WERI-Rb-1 (cell line): Measurements from ENCODE around the gene NFIA.

Experiments
- DNase-seq: peaks from one replicate; pipeline ENCODE4 v3.0.0-alpha.2; 2020
- H3K27ac ChIP-seq: fragments of 250-450 bp; sonication (Bioruptor Pico); 2 replicates; pipeline ENCODE4 v1.5.1; 2020; ENCODE audit warnings: mild to moderate bottlenecking, moderate library complexity
- H3K27me3 ChIP-seq: fragments of 250-450 bp; sonication (Bioruptor Pico); 2 replicates; pipeline ENCODE4 v1.5.1; 2021; ENCODE audit warnings: mild to moderate bottlenecking, low read depth, moderate library complexity; ENCODE audit not compliant: insufficient read depth, severe bottlenecking
- H3K36me3 ChIP-seq: fragments of 250-450 bp; sonication (Bioruptor Pico); 2 replicates; pipeline ENCODE4 v1.5.1; 2020; ENCODE audit warnings: mild to moderate bottlenecking, moderate library complexity
- H3K4me3 ChIP-seq: 2 replicates; pipeline ENCODE4 v1.5.1; 2011; ENCODE audit warnings: low read depth, mild to moderate bottlenecking, control low read depth, low read length
- H3K9me3 ChIP-seq: fragments of 250-450 bp; sonication (Bioruptor Pico); 2 replicates; pipeline ENCODE4 v1.5.1; 2021; ENCODE audit warnings: mild to moderate bottlenecking, moderate library complexity; ENCODE audit not compliant: severe bottlenecking
- CTCF ChIP-seq: IDR thresholded peaks from 2 replicates; pipeline ENCODE4 v1.5.1; 2011; ENCODE audit warnings: low read depth, mild to moderate bottlenecking, control low read depth, inconsistent platforms, low read length

The NFIA gene

GRCh38 chr1:61121631-61122030, 39.3 kb downstream of the NFIA start:
- Histone ChIP-seq H3K27me3 (no peaks in the 10 kb centered on the region), H3K36me3 (no peaks in the 10 kb centered on the region), H3K4me3 (no peak overlapping the region), H3K9me3 (no peaks in the 10 kb centered on the region), H3K27ac (no peak overlapping the region)
- no peak for DNase-seq
- TF ChIP-seq CTCF = no peak

DNA sequence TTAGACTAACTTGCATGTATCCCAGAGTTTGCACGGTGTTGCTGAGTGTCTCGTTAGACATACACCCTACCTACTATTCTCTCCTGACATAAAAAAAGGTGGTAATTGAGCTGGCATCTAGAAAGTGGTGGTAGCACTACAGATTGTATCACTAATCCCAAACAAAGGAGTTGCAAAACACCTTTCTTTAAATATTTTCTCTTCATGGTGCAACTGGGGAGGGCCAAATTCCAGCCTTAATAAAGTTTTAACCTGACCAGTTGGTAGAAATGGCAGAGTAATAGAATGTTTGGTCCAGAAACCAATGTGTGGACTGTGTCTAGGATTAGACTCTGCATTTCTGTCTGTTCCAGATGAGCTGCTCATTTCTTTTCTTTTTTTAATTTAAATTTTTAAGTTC, 40.0 kb downstream of the NFIA start:
- Histone ChIP-seq H3K27me3 (no peaks in the 10 kb centered on the region), H3K36me3 (no peaks in the 10 kb centered on the region), H3K9me3 (no peaks in the 10 kb centered on the region), H3K4me3 (no peak overlapping the region), H3K27ac (no peak overlapping the region)
- TF ChIP-seq CTCF = no peak
- DNase-seq = no peak

DNA sequence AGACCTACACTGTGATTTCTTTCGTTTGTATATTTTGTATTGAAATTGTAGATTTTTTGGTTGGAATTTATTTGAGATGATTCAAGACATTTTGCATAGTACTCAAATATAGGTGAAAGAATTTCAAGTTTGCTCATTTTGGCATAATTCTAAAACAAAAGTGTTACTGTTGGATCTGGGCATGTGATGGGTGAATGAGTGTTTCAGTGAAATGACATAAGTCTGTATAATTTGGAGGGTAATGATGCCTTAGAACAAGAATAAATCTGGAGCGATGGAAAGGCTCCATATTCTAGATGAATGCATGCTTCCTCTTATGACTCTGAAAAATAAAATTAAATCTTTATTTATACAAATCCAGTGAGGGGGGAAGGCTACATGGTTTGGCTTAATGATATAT, 41.0 kb downstream of the NFIA start:
- H3K27me3 ChIP-seq = no peaks in the 10 kb centered on the region
- no peaks in the 10 kb centered on the region for H3K36me3 ChIP-seq
- H3K9me3 ChIP-seq = no peaks in the 10 kb centered on the region
- no peak for TF ChIP-seq CTCF
- H3K4me3 ChIP-seq = no peak overlapping the region
- DNase-seq = no peak
- no peak overlapping the region for H3K27ac ChIP-seq

- DNase-seq = no peak
- Histone ChIP-seq H3K27ac (no peak overlapping the region), H3K27me3 (no peaks in the 10 kb centered on the region), H3K9me3 (no peaks in the 10 kb centered on the region), H3K4me3 (no peak overlapping the region), H3K36me3 (no peaks in the 10 kb centered on the region)
- no peak for TF ChIP-seq CTCF
These were observed 41.7 kb downstream of the NFIA start for GRCh38 chr1:61124078-61124477.

GRCh38 chr1:61124696-61125095, 42.3 kb downstream of the NFIA start:
- no peak for DNase-seq
- no peaks in the 10 kb centered on the region for H3K27me3 ChIP-seq
- no peak for TF ChIP-seq CTCF
- no peak overlapping the region for H3K27ac ChIP-seq
- H3K36me3 ChIP-seq = no peaks in the 10 kb centered on the region
- H3K4me3 ChIP-seq = no peak overlapping the region
- no peaks in the 10 kb centered on the region for H3K9me3 ChIP-seq

DNA sequence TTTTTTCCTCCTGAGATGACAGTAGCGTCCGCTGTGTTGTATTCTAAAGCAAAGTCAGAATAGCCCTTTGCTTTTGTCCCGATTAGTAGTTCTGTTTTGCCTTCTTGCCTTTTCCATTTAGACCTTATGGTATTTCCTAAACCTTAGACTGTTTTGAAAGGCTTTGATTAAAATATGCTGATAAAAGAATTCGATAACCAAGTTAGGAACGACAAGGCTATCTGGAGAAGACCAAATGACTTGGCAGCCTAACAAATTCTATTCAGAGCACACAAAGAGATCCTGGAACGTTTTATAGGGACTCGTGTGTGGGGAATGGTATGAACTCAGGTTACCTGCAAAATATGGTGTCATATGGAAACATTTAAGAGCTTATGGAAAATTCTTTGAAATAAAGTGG, 42.9 kb downstream of the NFIA start:
- Histone ChIP-seq H3K27me3 (no peaks in the 10 kb centered on the region), H3K27ac (no peak overlapping the region), H3K9me3 (no peaks in the 10 kb centered on the region), H3K36me3 (no peaks in the 10 kb centered on the region), H3K4me3 (no peak overlapping the region)
- DNase-seq = no peak
- TF ChIP-seq CTCF = no peak
